Activated T-helper 9 cell treated with anti-CD3 and anti-CD28 coated beads, Interleukin-2, amount 50 U/mL, for 16 hours (primary cell): ENCODE data around the gene MIEF2.
"Not testable (repeated sequence)": the region's sequence is repeated elsewhere in the genome, so short reads cannot be mapped to it uniquely, and the experiment has no call there.

ENCODE experiments used
- DNase-seq: peaks from one replicate; pipeline ENCODE4 v3.0.0-alpha.2; 2020; ENCODE audit warnings: low read depth

Gene MIEF2

GRCh38 chr17:18291718-18292540 is 31.5 kb downstream of the MIEF2 start:
- DNase-seq: no peak

DNA sequence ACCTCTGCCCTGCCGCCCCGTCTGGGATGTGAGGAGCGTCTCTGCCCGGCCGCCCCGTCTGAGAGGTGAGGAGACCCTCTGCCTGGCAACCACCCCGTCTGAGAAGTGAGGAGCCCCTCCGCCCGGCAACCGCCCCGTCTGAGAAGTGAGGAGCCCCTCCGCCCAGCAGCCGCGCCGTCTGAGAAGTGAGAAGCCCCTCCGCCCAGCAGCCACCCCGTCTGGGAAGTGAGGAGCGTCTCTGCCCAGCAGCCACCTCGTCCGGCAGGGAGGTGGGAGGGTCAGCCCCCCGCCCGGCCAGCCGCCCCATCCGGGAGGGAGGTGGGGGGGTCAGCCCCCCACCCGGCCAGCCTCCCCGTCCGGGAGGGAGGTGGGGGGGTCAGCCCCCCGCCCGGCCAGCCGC is 37.6 kb downstream of the MIEF2 start:
- DNase-seq: not testable (repeated sequence)

DNA sequence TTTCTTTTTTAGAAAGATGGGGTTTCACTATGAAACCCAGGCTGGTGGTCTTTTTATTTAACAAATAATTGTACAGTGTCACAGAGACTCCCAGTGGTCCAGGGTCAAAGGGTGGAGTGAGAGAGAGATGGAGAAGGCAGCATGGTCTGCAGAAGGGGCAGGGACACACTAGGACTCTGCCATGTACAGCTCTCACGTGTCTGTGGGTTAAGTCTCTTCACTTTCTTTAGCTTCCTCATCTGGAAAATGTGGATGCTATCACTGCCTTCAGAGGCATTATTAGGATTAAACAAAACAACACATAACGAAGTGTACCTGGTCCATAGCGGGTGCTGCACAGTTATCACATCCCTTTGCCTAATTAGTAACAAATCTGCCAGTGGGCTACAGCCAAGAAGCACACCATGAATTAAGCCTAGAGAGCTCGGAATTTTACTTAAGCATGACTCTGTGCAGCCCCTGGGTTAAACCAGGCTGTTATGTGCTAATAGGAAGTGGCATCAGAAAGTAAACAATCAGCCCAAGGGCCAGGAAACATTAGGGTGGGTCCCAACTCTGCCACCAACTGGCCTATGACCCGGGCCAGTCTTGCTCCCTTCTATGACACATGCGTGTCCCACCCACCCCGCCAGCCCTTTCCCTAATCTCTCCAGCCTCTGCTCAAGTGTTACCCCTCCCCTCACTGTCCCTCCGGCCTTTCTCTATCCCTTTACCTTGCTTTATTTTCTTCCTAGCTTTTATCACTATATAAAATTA is 40.4 kb downstream of the MIEF2 start:
- DNase-seq: no peak

DNA sequence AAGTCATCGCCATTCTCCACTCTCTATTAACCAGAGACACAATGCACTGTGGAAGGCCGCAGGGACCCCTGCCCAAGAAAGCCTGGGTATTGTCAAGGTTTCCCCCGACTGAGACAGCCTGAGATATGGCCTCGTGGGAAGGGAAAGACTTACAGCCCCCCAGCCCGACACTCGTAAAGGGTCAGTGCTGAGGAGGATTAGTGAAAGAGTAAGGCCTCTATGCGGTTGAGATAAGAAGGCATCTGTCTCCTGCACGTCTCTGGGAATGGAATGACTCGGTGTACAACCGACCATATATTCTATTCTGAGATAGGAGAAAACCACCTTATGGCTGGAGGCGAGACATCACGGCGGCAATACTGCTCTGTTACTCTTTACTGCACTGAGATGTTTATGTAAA is 42.7 kb downstream of the MIEF2 start:
- DNase-seq: not testable (repeated sequence)

- DNase-seq: no peak
These were observed 48.7 kb downstream of the MIEF2 start for GRCh38 chr17:18309202-18309601.

DNA sequence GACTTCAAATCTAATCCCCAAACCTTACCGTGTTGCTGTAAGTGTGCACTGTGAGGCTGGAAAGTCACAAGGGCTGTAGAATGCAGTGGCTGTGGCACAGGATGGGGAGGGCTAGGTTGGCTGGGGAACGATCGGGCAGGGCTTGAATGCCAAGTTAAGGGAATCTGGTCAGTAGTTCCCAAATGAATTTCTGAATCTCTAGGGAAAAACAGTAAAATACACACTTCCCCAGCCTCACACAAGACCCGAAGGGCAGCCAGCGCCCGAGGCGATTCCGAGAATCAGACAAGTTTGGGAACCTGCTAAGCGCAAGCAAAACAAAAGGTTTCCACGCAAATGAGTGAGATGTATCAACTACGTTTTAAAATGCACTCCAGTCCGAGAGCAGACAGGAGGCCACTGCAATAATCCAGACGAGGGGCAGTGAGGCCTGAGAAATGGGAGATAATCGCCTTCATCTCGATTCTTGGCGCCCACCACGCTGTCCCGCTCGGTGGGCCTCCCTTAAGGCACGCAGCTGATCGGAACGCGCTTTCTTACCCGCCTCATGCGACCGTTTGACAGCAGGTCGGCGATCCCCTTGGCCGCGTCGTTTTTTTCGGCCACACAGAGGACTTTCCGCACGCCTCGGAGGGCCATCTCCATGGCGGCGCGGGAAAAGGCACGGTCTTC is 53.7 kb downstream of the MIEF2 start:
- no peak for DNase-seq

- DNase-seq: peak; percentile 98
These were observed 54.5 kb downstream of the MIEF2 start, which contains the start of the genes SMCR8 and TOP3A for GRCh38 chr17:18314731-18315561. Gene SMCR8, plus strand, starts transcription at chr17:18315293. Its CDS starts 497 bp downstream, at chr17:18315790. Gene TOP3A, minus strand, starts transcription at chr17:18314994. Its CDS starts 216 bp downstream, at chr17:18314778.

GRCh38 chr17:18315562-18315922 is 55.1 kb downstream of the MIEF2 start:
- DNase-seq: no peak

GRCh38 chr17:18315961-18316360 is 55.5 kb downstream of the MIEF2 start:
- no peak for DNase-seq
